Activated CD4-positive, alpha-beta T cell treated with anti-CD3 and anti-CD28 coated beads, Interleukin-2, amount 10 ng/mL, durations not matched to agents 24 days and 14 days (primary cell): ENCODE data around the gene SLC45A3. TPM values are rescaled to one million over a fixed set of nuclear protein-coding genes. Genes with fewer than 3 reads are reported as not detected.
"Not testable (repeated sequence)": the region's sequence is repeated elsewhere in the genome, so short reads cannot be mapped to it uniquely, and the experiment has no call there.

Experiments
- DNase-seq: peaks from one replicate; pipeline ENCODE4 v3.0.0; 2022
- H3K27ac Mint-ChIP-seq: one replicate; pipeline ENCODE4 v1.8.0; 2022; ENCODE audit warnings: mild to moderate bottlenecking, mixed read lengths
- H3K27me3 Mint-ChIP-seq: one replicate; pipeline ENCODE4 v1.8.0; 2022; ENCODE audit warnings: mixed read lengths
- H3K36me3 Mint-ChIP-seq: one replicate; pipeline ENCODE4 v1.8.0; 2022; ENCODE audit warnings: low read depth, mild to moderate bottlenecking, mixed read lengths
- H3K4me1 Mint-ChIP-seq: one replicate; pipeline ENCODE4 v1.8.0; 2021; ENCODE audit warnings: mixed read lengths
- H3K4me3 Mint-ChIP-seq: one replicate; pipeline ENCODE4 v1.8.0; 2022; ENCODE audit warnings: mild to moderate bottlenecking, moderate library complexity, mixed read lengths
- H3K9me3 Mint-ChIP-seq: one replicate; pipeline ENCODE4 v1.8.0; 2021; ENCODE audit warnings: mixed read lengths
- intact Hi-C: fragments of 100-400 bp; cut with micrococcal nuclease; formaldehyde crosslinking; loops from one replicate; pipeline ENCODE4 v1.15.1; 2023
- total RNA-seq: library from RNA; stranded (reverse); gene quantifications from 2 replicates; pipeline ENCODE4 v1.2.3, GENCODE V29; 2022

The SLC45A3 gene
- total RNA-seq, 1 donor from 2014 or later = 1.1 TPM

- Mint-ChIP-seq H3K4me1 (peaks cover 2% of the 10 kb centered on the region), H3K4me3 (no peak overlapping the region), H3K27me3 (peaks cover 6% of the 10 kb centered on the region), H3K36me3 (no peaks in the 10 kb centered on the region), H3K9me3 (no peaks in the 10 kb centered on the region), H3K27ac (no peak overlapping the region)
- no peak for DNase-seq
- intact Hi-C loops = loop anchor here (10.0 kb wide), 1 partner anchor 308 kb away; no protein-coding TSS in a partner anchor
Measured at GRCh38 chr1:205652984-205653383, 27.3 kb downstream of the SLC45A3 start.

DNA sequence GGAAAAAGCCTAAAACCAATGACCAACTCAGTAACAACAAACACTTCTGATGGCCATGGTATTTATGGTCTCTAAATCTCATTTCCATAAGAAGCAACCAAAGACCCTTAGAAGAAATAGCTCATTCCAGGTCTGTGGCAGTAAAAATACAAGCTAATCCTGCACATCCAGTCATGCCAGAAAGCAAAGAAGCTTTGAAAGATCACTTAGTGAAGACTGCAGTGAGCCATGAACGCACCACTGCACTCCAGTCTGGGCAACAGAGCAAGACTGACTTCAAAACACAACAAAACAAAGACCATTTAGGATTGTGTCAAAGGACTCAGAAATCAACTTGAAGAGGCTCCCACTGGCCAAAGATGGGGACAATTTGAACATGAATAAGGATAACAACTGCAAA lies 30.1 kb downstream of the SLC45A3 start:
- no peaks in the 10 kb centered on the region for H3K36me3 Mint-ChIP-seq
- DNase-seq = no peak
- H3K4me3 Mint-ChIP-seq = no peak overlapping the region
- H3K9me3 Mint-ChIP-seq = no peaks in the 10 kb centered on the region
- H3K27ac Mint-ChIP-seq = no peak overlapping the region
- H3K4me1 Mint-ChIP-seq = no peaks in the 10 kb centered on the region
- peaks cover 4% of the 10 kb centered on the region for H3K27me3 Mint-ChIP-seq
- intact Hi-C loops = loop anchor here (10.0 kb wide), 1 partner anchor 305 kb away; no protein-coding TSS in a partner anchor

DNA sequence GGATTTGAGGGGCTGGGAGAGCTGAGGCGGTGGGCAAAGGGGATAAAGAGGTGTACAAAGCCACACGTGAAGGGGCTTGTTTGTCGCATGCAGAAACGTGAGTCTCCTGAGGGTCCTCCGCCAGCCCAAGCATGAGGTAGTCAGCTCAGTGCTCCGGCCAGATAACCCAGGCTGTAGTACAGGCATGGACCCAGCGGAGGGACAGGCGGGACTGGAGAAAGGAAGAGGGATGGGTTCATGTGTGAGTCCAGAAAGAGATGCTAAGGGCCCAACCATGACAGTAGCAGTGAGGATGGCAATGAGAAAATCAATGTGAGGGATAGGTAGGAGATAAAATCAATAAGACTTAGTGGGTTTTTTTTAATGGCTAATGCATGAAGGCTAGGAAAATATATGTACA lies 34.8 kb downstream of the SLC45A3 start:
- Mint-ChIP-seq H3K4me3 (no peak overlapping the region), H3K9me3 (no peaks in the 10 kb centered on the region), H3K27me3 (peaks cover 10% of the 10 kb centered on the region), H3K36me3 (no peaks in the 10 kb centered on the region), H3K27ac (no peak overlapping the region), H3K4me1 (no peaks in the 10 kb centered on the region)
- DNase-seq = no peak
- intact Hi-C loops = no loop called here

DNA sequence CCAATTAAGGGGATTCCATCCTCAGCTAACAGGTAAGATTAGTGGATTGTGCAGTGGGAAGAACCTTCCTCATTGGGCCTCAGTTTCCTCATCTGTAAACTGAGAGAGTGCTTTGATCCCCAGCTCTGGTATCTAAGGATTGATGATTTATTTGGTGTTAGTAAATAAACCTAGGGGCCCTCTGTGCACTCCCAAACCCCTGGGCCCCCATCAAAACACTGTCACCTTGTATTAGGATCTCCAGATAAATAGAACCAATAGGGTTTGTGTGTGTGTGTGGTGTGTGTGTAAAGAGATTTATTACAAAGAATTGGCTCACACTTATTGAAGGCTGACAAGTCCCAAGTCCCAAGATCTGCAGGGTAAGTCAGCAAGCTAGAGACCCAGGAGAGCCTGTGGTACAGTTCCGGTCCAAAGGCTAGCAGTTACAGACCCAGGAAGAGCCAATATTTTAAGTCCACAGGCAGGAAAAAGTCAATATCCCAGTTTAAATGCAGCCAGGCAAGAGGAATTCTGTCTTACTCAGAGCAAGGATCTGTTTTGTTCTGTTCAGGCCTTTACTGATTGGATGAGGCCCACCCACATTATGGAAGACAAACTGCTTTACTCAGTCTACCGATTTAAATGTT lies 37.5 kb downstream of the SLC45A3 start:
- no peak for DNase-seq
- no peaks in the 10 kb centered on the region for H3K9me3 Mint-ChIP-seq
- peaks cover 27% of the 10 kb centered on the region for H3K27me3 Mint-ChIP-seq
- H3K36me3 Mint-ChIP-seq = no peaks in the 10 kb centered on the region
- H3K4me1 Mint-ChIP-seq = no peaks in the 10 kb centered on the region
- H3K27ac Mint-ChIP-seq = no peak overlapping the region
- no peak overlapping the region for H3K4me3 Mint-ChIP-seq
- intact Hi-C loops = no loop called here

- H3K27me3 Mint-ChIP-seq = peaks cover 35% of the 10 kb centered on the region
- no peak overlapping the region for H3K27ac Mint-ChIP-seq
- intact Hi-C loops = no loop called here
Measured at GRCh38 chr1:205639567-205639966, 40.7 kb downstream of the SLC45A3 start.

GRCh38 chr1:205637854-205638468 lies 42.3 kb downstream of the SLC45A3 start:
- H3K9me3 Mint-ChIP-seq = no peaks in the 10 kb centered on the region
- intact Hi-C loops = no loop called here
- H3K27me3 Mint-ChIP-seq = peaks cover 35% of the 10 kb centered on the region
- peaks cover 8% of the 10 kb centered on the region for H3K4me1 Mint-ChIP-seq
- no peak overlapping the region for H3K4me3 Mint-ChIP-seq
- DNase-seq = no peak
- H3K27ac Mint-ChIP-seq = no peak overlapping the region
- no peaks in the 10 kb centered on the region for H3K36me3 Mint-ChIP-seq

More at GRCh38 chr1:205639567-205639966, 40.7 kb downstream of the SLC45A3 start:
- DNase-seq = no peak
- Mint-ChIP-seq H3K9me3 (no peaks in the 10 kb centered on the region), H3K4me3 (no peak overlapping the region), H3K4me1 (peaks cover 7% of the 10 kb centered on the region), H3K36me3 (no peaks in the 10 kb centered on the region)

DNA sequence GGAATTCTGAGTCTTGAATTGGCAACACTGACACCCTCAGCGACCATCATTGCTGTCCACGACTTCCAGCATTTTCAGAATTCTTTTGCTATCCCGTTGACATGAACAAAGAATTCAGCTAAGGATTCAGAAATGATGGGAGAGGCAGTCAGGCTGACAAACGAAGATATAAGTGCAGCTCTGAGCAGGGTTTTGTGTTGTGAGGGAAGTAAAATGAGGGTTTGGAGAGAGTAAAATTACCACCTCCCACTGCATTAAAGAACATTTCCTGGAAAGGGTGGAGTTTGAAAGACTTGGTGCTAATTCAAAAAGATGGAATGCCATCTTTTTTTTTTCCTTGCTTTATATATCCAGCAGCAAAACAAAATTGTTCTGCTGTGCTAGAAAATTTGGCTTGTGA lies 43.6 kb downstream of the SLC45A3 start:
- no peak for DNase-seq
- no peaks in the 10 kb centered on the region for H3K36me3 Mint-ChIP-seq
- intact Hi-C loops = no loop called here
- H3K9me3 Mint-ChIP-seq = no peaks in the 10 kb centered on the region
- no peak overlapping the region for H3K27ac Mint-ChIP-seq
- H3K27me3 Mint-ChIP-seq = peaks cover 35% of the 10 kb centered on the region
- H3K4me3 Mint-ChIP-seq = no peak overlapping the region
- peaks cover 12% of the 10 kb centered on the region for H3K4me1 Mint-ChIP-seq

DNA sequence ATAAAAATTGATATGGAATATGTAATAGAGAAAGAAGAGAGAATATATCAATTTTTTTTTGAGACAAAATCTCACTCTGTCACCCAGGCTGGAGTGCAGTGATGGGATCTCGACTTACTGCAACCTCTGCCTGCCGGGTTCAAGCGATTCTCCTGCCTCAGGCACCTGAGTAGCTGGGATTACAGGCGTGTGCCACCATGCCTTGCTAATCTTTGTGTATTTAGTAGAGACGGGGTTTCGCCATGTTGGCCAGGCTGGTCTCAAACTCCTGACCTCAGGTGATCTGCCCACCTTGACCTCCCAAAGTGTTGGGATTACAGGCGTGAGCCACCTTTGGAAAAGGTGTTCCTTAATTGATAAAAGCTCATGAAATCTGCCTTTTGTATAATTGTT lies 44.2 kb downstream of the SLC45A3 start:
- Mint-ChIP-seq H3K27me3 (peaks cover 30% of the 10 kb centered on the region), H3K4me1 (peaks cover 12% of the 10 kb centered on the region)
- H3K9me3 Mint-ChIP-seq, H3K27ac Mint-ChIP-seq, H3K4me3 Mint-ChIP-seq, DNase-seq, intact Hi-C loops, H3K36me3 Mint-ChIP-seq: not testable (repeated sequence)

DNA sequence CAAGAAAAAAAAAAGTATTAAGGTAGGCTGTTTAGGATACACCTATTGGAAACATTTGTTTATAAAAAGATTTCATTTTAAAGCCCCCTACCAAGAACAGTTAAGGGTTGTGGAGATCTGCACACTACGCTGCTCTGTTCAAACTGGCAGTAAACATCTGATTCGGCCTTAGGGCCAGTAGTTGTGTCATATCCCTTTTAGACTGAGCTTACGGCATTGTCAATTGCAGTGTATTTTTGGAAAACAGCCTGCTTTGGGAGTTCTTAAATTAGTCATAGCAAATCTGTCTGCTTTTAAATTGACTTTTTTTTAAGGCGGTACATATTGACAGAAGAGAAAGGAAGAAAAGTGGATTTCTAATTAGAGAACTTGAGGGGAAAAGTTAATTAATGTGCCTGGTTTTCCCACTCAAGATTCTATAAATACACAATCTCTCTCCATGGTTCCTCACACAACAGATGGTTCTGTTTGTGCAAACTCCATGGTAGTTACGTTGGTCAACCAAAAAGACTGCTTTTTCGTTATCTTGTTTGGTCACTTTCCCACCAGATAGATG lies 46.8 kb downstream of the SLC45A3 start:
- intact Hi-C loops = loop anchor here (2.0 to 5.0 kb wide), 2 partner anchors 23 to 346 kb away; no protein-coding TSS in a partner anchor
- Mint-ChIP-seq H3K4me1 (peaks cover 22% of the 10 kb centered on the region), H3K36me3 (peaks cover 7% of the 10 kb centered on the region), H3K4me3 (no peak overlapping the region), H3K27me3 (peaks cover 19% of the 10 kb centered on the region), H3K9me3 (no peaks in the 10 kb centered on the region), H3K27ac (no peak overlapping the region)
- no peak for DNase-seq

GRCh38 chr1:205632669-205633169 lies 47.6 kb downstream of the SLC45A3 start:
- peak overlapping the region; percentile 87 for H3K27ac Mint-ChIP-seq
- H3K9me3 Mint-ChIP-seq = no peaks in the 10 kb centered on the region
- DNase-seq = no peak
- peaks cover 29% of the 10 kb centered on the region for H3K4me1 Mint-ChIP-seq
- peaks cover 13% of the 10 kb centered on the region for H3K36me3 Mint-ChIP-seq
- peak overlapping the region; percentile 85 for H3K4me3 Mint-ChIP-seq
- intact Hi-C loops = loop anchor here (1.0 to 5.0 kb wide), 4 partner anchors 24 to 345 kb away; no protein-coding TSS in a partner anchor
- peaks cover 12% of the 10 kb centered on the region for H3K27me3 Mint-ChIP-seq

GRCh38 chr1:205631768-205632668 lies 48.3 kb downstream of the SLC45A3 start, which contains the start of gene ELK4:
Gene ELK4, minus strand, starts transcription at chr1:205632011. Its CDS starts 8,129 bp downstream, at chr1:205623882.
- peak within 1 kb of the TSS; percentile 97 for H3K27ac Mint-ChIP-seq
- peak; percentile 100 for DNase-seq
- peaks cover 16% of the 10 kb centered on the region for H3K36me3 Mint-ChIP-seq
- H3K4me3 Mint-ChIP-seq = peak within 1 kb of the TSS; percentile 96
- H3K9me3 Mint-ChIP-seq = no peaks in the 10 kb centered on the region
- H3K4me1 Mint-ChIP-seq = peaks cover 33% of the 10 kb centered on the region
- intact Hi-C loops = loop anchor here (1.0 to 5.0 kb wide), 8 partner anchors 16 to 510 kb away; no protein-coding TSS in a partner anchor
- H3K27me3 Mint-ChIP-seq = peaks cover 7% of the 10 kb centered on the region

- DNase-seq = peak; percentile 95
Measured at GRCh38 chr1:205631010-205631767, 49.1 kb downstream of the SLC45A3 start.

More at GRCh38 chr1:205631010-205631767, 49.1 kb downstream of the SLC45A3 start:
- H3K4me1 Mint-ChIP-seq = peaks cover 37% of the 10 kb centered on the region
- H3K9me3 Mint-ChIP-seq = no peaks in the 10 kb centered on the region
- intact Hi-C loops = loop anchor here (1.0 to 5.0 kb wide), 5 partner anchors 15 to 509 kb away; no protein-coding TSS in a partner anchor
- peak overlapping the region; percentile 96 for H3K4me3 Mint-ChIP-seq
- H3K27me3 Mint-ChIP-seq = peaks cover 3% of the 10 kb centered on the region
- peaks cover 24% of the 10 kb centered on the region for H3K36me3 Mint-ChIP-seq
- H3K27ac Mint-ChIP-seq = peak overlapping the region; percentile 97
